Fibroblast of skin of back (primary cell): Measurements from ENCODE around the gene DEFB132.
A peak's percentile ranks its signal among the peaks of the same experiment; 100 is the strongest.

Source experiments
- DNase-seq: peaks from one replicate; pipeline ENCODE4 v3.0.0-alpha.2; 2013

DEFB132 gene

DNA sequence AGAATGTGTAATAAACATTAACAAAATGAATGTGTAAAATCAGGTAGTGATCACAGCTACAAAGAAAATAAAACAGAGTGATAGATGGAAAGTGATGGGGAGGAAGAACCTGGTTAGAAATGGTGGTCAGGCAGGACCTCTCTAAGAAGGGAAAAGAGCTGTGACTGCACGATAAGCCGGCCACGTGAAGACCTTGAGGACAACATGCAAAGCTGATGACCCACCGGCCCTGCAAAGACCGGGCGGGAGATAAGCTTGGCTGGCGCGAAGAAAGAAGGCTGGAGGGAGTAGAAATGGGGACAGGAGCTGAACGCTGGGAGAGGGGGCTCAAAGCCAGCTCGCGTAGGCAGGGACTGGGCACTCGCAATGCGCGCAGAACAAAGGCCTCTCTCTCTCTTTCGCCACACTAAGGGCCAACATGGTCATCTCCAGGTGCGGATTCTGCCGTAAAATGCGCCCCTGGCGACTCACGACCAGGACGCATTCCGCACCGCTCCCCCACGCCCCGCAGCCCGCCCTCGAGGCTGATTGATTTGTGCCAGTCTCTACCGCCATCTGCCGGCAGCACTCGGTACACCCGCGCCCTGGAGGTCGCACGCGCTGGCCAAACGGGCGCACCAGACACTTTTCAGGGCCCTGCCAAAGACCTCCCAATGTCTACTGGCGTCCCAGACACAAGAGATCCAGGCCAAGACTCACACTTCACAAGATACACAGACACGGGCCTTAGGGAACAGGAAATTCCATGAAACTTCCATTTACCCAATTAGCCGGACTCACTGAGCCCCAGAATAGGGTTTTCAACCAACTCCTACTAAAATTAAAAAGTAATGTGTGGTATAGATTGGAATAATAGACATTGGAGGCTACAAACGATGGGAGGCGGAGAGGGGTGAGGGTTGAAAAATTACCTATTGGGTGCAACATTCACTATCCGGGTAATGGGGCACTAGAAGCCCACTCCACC, 9.4 kb downstream of the DEFB132 start:
- peak; percentile 62 for DNase-seq

GRCh38 chr20:270517-270916, 13.0 kb downstream of the DEFB132 start:
- no peak for DNase-seq

- DNase-seq: no peak
Measured at GRCh38 chr20:271069-271468, 13.5 kb downstream of the DEFB132 start.

GRCh38 chr20:271528-271927, 14.0 kb downstream of the DEFB132 start:
- no peak for DNase-seq

GRCh38 chr20:272718-273117, 15.2 kb downstream of the DEFB132 start:
- no peak for DNase-seq

- DNase-seq: no peak
Measured at GRCh38 chr20:273884-274283, 16.4 kb downstream of the DEFB132 start.

DNA sequence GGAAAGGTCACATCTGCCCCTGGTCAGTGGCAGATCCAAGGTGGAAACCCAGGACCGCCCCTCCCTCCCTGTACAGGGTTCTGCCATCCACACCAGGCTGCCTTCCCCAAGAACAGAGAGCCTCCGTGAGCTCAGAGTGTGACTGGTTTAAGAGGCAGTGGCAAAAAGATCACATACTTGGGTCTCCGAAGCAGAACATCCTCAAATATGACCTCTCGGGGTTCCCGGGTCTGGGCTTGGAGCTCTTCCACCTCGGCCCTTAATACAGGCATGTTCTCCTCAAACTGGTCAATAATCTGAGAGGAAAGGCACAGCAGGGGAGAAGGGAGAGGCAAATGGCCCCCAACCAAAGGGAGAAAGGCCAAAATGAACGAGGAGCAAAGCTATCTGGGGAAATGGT, 18.3 kb downstream of the DEFB132 start:
- no peak for DNase-seq

GRCh38 chr20:276620-277495, 19.3 kb downstream of the DEFB132 start:
- no peak for DNase-seq

- no peak for DNase-seq
Measured at GRCh38 chr20:277496-277781, 19.9 kb downstream of the DEFB132 start.

GRCh38 chr20:278181-278580, 20.7 kb downstream of the DEFB132 start:
- no peak for DNase-seq

- no peak for DNase-seq
Measured at GRCh38 chr20:278607-279571, 21.4 kb downstream of the DEFB132 start.

- no peak for DNase-seq
Measured at GRCh38 chr20:284172-284571, 26.6 kb downstream of the DEFB132 start.

GRCh38 chr20:286508-286907, 29.0 kb downstream of the DEFB132 start:
- no peak for DNase-seq

DNA sequence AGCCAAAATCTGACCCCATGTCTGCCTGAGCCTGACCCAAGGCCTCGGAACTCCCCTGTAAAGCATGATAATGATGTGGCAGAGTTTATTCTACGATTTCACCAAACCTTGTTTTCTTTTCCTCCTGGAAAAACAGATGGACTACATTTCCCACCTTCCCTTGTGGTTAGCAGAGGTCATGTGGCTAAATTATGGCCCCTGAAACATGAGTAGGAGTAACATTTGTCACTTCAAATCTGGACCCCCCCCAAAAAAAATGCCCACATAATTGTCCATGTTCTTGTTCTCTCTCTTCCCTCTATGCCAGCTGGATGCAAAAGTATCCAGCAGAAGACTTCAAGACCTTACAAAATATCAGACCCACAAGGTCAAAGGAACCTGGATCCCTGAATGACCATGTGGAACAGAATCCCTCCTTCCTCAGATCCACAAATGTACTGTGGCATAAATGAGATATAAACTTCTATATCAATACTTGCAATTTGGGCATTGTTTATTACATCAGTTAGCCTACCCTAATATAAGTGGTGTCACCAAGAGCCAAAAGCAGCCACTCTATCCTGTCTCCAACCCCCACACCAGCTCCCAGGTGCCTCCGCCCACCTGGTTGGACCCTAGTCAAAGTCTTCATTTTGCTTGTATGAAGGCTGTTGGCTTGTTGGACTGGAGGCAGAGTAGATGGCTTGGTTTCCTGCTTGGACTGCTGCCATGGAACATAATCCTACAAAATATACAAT, 31.6 kb downstream of the DEFB132 start:
- DNase-seq: no peak

- DNase-seq: no peak
Measured at GRCh38 chr20:289693-290083, 32.2 kb downstream of the DEFB132 start.

DNA sequence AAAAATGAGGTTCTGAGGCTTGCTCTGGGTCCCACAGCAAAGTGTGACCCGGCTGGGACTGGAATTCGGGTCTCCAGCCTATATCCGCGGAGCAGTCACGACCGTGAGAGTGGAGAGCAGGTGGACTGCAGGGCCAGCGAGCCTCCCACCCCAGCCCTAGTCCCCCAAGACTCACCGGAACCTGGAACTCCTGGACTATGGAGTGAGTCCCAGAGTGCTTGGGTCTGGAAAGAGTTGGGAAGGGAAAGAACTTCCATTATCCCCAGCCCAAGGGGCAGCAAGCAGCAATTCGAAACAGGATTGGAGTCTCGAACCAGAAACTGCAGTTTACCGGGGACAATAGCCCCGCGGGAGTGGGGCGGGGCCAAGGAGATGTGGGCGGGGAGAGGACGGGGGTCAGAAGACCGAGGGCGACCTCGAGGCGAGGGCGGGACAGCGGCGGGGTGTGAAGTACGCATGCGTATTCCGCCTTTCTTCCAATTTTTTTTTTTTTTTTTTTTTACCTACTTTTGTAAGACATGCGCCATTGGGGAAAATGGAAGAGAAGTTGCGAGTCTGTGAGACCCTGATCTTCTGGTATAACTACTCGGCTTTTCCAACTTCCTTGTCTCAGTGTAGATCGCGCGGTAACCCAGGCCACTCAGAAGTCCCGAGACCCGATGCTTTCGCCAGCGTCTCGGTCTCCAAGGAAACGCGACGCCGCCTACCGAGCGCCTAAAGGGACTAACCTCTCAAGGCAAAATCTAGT, 32.7 kb downstream of the DEFB132 start, which contains the start of gene C20orf96:
TSS of gene C20orf96 (minus strand) at position 667 of the 748 bp plus-strand sequence. CDS start at position 527, 140 bp downstream.
- peak; percentile 94 for DNase-seq

GRCh38 chr20:294602-295001, 37.1 kb downstream of the DEFB132 start:
- DNase-seq: no peak

DNA sequence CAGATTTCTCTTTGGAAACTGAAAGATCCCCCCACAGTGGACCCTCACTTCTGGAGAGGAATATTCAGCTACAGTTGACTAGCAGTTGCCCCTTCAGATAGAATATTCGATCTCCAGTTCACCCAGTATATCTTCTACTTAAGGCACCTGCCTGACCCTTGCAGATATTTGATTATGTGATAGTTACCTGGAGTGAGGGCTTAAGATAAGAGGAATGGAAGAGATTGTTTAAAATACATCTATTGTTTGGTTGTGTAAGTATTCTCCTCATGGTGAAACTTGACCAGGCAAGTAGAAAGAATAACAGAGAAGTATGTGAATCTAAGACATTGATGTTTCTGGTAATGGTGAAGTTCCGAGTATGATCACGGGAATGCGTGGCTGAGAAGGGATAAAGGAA, 38.3 kb downstream of the DEFB132 start:
- no peak for DNase-seq

DNA sequence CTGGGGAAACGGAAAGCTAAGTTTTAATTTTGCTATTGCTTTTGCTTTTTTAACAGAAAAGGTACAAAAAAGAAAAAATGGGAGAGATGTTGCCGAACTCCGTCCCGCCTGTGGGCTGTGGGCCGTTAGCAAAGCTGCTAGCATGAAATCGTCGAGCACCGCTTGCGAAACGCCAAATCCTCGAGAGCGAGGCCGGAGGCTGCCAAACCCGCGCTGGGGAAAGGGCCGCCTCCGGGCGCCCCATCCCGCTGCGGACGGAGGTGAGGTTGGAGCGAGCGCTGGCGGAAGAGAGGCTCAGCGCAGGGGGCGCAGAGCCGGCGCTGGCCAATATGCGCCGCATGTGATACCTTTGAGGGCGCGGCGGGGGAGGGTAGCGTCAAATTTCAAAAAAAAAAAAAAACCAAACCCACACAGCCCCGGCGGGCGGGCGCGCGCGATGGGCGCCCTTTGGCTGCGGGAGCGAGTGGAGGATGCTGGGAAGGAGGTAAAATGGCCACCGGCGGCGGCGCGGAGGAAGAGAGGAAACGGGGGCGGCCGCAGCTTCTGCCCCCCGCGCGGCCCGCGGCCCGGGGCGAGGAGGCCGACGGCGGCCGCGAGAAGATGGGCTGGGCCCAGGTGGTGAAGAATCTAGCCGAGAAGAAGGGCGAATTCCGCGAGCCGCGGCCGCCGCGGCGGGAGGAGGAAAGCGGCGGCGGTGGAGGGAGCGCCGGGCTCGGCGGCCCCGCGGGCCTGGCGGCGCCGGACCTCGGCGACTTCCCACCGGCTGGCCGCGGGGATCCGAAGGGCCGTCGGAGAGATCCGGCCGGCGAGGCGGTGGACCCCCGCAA, 39.8 kb downstream of the DEFB132 start, which contains the start of gene ZCCHC3:
TSS of gene ZCCHC3 (plus strand) at position 473 of the 827 bp plus-strand sequence. CDS start at position 490, 17 bp downstream.
- DNase-seq: peak; percentile 92
